Islet of Langerhans (tissue), 1 donor: Measurements from ENCODE around the gene SCAPER.
A peak's percentile ranks its signal among the peaks of the same experiment; 100 is the strongest.

ENCODE experiments used
- FAIRE-seq: peaks from one replicate; lab custom pipeline; 2011; peaks lifted over from hg19 to GRCh38; lab: Jason Lieb, UNC

Gene SCAPER

GRCh38 chr15:76353903-76354302, 551.2 kb downstream of the SCAPER start:
- no peak for FAIRE-seq

- peak; percentile 74 for FAIRE-seq
Measured at GRCh38 chr15:76353023-76353577, 552.0 kb downstream of the SCAPER start.

GRCh38 chr15:76349301-76350070, 555.7 kb downstream of the SCAPER start:
- FAIRE-seq = no peak

GRCh38 chr15:76347482-76348055, 557.6 kb downstream of the SCAPER start:
- FAIRE-seq = no peak

GRCh38 chr15:76346669-76347481, 558.3 kb downstream of the SCAPER start:
- no peak for FAIRE-seq

- no peak for FAIRE-seq
Measured at GRCh38 chr15:76345880-76346668, 559.1 kb downstream of the SCAPER start.

- FAIRE-seq = no peak
Measured at GRCh38 chr15:76345583-76345879, 559.6 kb downstream of the SCAPER start.

- no peak for FAIRE-seq
Measured at GRCh38 chr15:76344893-76345582, 560.1 kb downstream of the SCAPER start.

GRCh38 chr15:76343313-76343996, 561.7 kb downstream of the SCAPER start:
- no peak for FAIRE-seq

GRCh38 chr15:76342382-76343201, 562.5 kb downstream of the SCAPER start:
- FAIRE-seq = no peak

GRCh38 chr15:76342058-76342381, 563.1 kb downstream of the SCAPER start:
- FAIRE-seq = no peak

GRCh38 chr15:76341366-76342057, 563.6 kb downstream of the SCAPER start:
- no peak for FAIRE-seq

GRCh38 chr15:76340803-76341365, 564.3 kb downstream of the SCAPER start:
- FAIRE-seq = no peak

GRCh38 chr15:76340198-76340802, 564.8 kb downstream of the SCAPER start:
- FAIRE-seq = no peak

- no peak for FAIRE-seq
Measured at GRCh38 chr15:76339305-76340197, 565.6 kb downstream of the SCAPER start.

GRCh38 chr15:76338486-76339304, 566.4 kb downstream of the SCAPER start:
- FAIRE-seq = no peak
